ENCODE data around the gene CNN1.

GRCh38 chr19:11555246-11555645 lies 16.6 kb downstream of the CNN1 start:
- TF ChIP-seq CTCF (conservative IDR thresholded peaks at IDR 0.05 in 1 of 2, IDR thresholded peaks at IDR 0.05 in 1 of 2; ENCODE audit: extremely low read depth in 1 of 2, insufficient read depth in 1 of 2, low read depth in 1 of 2, low read length in 2 of 2), result no peak
- no peak for TF ChIP-seq EZH2 (IDR thresholded peaks at IDR 0.05; ENCODE audit: borderline replicate concordance, low read length)
